ENCODE data around the gene WDR5. TPM values are rescaled to one million over a fixed set of nuclear protein-coding genes. Genes with fewer than 3 reads are reported as not detected.

WDR5 gene
- total and polyA plus RNA-seq, 4 donors: 15.7 to 27.3 (median 21.6) TPM

DNA sequence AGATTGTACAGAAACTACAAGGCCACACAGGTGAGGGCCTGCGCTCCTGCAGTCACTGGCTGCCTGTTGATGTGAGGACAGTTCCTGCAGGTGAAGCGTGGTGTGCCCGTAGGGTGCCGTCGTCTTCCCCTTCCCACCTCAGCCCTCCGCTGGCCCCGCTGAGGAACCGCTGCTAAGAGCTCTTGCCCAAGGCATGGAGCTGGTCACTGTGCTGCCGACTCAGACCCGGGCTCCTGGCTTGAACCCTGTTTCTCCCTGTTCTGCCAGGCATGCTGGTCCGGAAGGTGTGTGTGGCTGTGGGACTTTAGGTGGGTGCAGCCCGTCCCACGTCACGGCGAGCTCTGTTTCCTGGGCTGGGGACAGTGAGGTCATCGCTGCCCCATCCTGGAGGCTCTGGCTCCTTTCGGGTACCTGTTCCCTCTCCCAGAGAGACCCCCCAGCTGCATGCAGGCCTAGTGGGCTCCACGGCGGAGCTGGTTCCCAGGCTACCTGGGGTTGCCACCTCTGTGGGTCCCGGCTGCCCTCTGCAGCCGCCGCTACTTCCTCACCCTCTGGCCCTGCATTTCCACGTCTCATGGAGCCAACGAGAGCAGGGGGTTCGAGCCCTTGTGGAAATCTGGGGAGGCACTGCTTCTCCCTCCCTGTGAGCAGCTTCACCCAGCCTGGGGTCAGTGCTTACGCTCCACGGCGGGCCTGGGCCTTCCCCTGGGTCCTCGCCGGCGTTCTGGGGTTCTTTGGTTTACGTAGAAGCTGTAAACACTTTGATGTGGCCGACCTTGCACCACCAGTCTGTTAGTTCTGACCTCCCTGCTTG is 20.9 kb downstream of the WDR5 start:
- WGBS, 2 donors: 94 to 95% methylated on average over 33 of the region's 33 CpGs
- H3K27ac ChIP-seq (ENCODE audit: low read depth in 1 of 2, low read length in 1 of 2): no peak overlapping the region
- peaks cover 17 to 75% (median 31%) of the 10 kb centered on the region in 4 donors for H3K36me3 ChIP-seq (ENCODE audit: control insufficient read depth in 4 of 4, insufficient read depth in 4 of 4, low read length in 4 of 4)
- no peaks in the 10 kb centered on the region for H3K27me3 ChIP-seq (ENCODE audit: control insufficient read depth in 3 of 3, insufficient read depth in 3 of 3, low read length in 2 of 3)
- H3K9ac ChIP-seq (ENCODE audit: insufficient read depth in 1 of 2, low read length in 2 of 2): no peak overlapping the region
- no peaks in the 10 kb centered on the region for H3K4me1 ChIP-seq (ENCODE audit: control insufficient read depth in 5 of 5, insufficient read depth in 5 of 5, low read length in 5 of 5)
- H3K9me3 ChIP-seq (ENCODE audit: control insufficient read depth in 4 of 4, insufficient read depth in 3 of 4, low read length in 3 of 4): peaks cover 0 to 2% (median 0%) of the 10 kb centered on the region in 4 donors
- DNase-seq (no peak), ATAC-seq (ENCODE audit: insufficient read depth, low FRiP score) (no peak)
- no peak overlapping the region for H3K4me3 ChIP-seq
- TF ChIP-seq, protein P1, sequence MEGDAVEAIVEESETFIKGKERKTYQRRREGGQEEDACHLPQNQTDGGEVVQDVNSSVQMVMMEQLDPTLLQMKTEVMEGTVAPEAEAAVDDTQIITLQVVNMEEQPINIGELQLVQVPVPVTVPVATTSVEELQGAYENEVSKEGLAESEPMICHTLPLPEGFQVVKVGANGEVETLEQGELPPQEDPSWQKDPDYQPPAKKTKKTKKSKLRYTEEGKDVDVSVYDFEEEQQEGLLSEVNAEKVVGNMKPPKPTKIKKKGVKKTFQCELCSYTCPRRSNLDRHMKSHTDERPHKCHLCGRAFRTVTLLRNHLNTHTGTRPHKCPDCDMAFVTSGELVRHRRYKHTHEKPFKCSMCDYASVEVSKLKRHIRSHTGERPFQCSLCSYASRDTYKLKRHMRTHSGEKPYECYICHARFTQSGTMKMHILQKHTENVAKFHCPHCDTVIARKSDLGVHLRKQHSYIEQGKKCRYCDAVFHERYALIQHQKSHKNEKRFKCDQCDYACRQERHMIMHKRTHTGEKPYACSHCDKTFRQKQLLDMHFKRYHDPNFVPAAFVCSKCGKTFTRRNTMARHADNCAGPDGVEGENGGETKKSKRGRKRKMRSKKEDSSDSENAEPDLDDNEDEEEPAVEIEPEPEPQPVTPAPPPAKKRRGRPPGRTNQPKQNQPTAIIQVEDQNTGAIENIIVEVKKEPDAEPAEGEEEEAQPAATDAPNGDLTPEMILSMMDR (IDR thresholded peaks at IDR 0.05; ENCODE audit: control extremely low read depth, extremely low read depth): no peak

DNA sequence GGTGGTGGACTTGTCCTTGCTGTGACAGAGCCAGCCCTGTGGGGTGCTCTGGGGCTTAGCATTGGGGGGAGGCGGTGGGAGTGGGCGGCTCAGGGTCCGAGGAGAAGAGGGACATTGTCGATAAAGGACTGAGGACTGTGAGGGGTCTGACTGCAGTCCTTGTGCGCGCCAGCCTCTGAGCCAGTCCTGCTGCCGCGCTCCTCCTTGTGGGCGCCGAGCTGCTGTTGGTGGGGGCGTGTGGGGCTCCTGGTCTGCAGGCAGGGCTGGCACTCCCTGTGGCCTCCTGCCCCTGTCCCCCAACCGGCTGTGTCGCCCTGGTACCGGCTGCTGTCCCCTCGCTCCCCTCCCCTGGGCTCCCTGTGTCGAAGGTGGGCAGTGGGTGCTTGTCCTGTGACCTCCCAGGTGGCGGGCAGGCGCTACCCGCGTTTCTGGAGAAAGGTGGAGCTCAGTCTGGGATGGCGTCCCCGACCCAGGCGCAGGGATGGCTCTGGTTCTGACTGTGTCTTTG is 21.6 kb downstream of the WDR5 start:
- Histone ChIP-seq H3K9me3 (ENCODE audit: control insufficient read depth in 4 of 4, insufficient read depth in 3 of 4, low read length in 3 of 4) (peaks cover 0 to 2% (median 0%) of the 10 kb centered on the region in 4 donors), H3K36me3 (ENCODE audit: control insufficient read depth in 4 of 4, insufficient read depth in 4 of 4, low read length in 4 of 4) (peaks cover 17 to 68% (median 31%) of the 10 kb centered on the region in 4 donors)
- no peak for DNase-seq

DNA sequence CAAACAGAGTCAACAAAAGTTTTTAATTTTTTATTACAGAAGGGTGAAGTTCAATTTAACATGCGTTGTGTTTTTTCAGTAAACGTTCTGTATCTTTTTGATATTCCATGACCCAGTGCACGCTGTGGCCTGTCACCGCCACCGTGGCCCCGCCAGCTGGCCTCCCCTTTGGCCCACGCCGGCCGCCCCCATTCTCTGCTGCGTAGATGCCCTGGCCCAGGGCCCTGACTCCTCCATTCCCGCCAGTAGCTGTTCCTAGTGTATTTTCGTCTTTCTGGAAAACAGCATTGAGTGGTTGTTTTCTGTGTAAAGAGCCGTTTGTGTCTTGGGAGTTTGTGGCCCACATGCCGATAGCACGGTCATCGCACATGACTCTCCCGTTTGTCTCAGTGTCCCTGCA is 22.4 kb downstream of the WDR5 start:
- no peak for DNase-seq

More for the DNA sequence above, 21.6 kb downstream of the WDR5 start:
- no peak for ATAC-seq (ENCODE audit: insufficient read depth, low FRiP score)
- 95 to 97% methylated on average over 23 of the region's 23 CpGs for WGBS, 2 donors
- no peak overlapping the region for H3K27ac ChIP-seq (ENCODE audit: low read depth in 1 of 2, low read length in 1 of 2)
- no peaks in the 10 kb centered on the region for H3K27me3 ChIP-seq (ENCODE audit: control insufficient read depth in 3 of 3, insufficient read depth in 3 of 3, low read length in 2 of 3)
- H3K4me3 ChIP-seq: no peak overlapping the region
- H3K4me1 ChIP-seq (ENCODE audit: control insufficient read depth in 5 of 5, insufficient read depth in 5 of 5, low read length in 5 of 5): no peaks in the 10 kb centered on the region
- TF ChIP-seq, protein P1 (IDR thresholded peaks at IDR 0.05; ENCODE audit: control extremely low read depth, extremely low read depth): no peak
- H3K9ac ChIP-seq (ENCODE audit: insufficient read depth in 1 of 2, low read length in 2 of 2): no peak overlapping the region

More for the DNA sequence above, 22.4 kb downstream of the WDR5 start:
- no peak for ATAC-seq (ENCODE audit: insufficient read depth, low FRiP score)
- Histone ChIP-seq H3K4me3 (no peak overlapping the region), H3K36me3 (ENCODE audit: control insufficient read depth in 4 of 4, insufficient read depth in 4 of 4, low read length in 4 of 4) (peaks cover 17 to 60% (median 31%) of the 10 kb centered on the region in 4 donors), H3K27ac (ENCODE audit: low read depth in 1 of 2, low read length in 1 of 2) (no peak overlapping the region), H3K4me1 (ENCODE audit: control insufficient read depth in 5 of 5, insufficient read depth in 5 of 5, low read length in 5 of 5) (peaks cover 0 to 5% (median 0%) of the 10 kb centered on the region in 5 donors), H3K9ac (ENCODE audit: insufficient read depth in 1 of 2, low read length in 2 of 2) (no peak overlapping the region), H3K9me3 (ENCODE audit: control insufficient read depth in 4 of 4, insufficient read depth in 3 of 4, low read length in 3 of 4) (peaks cover 0 to 2% (median 0%) of the 10 kb centered on the region in 4 donors), H3K27me3 (ENCODE audit: control insufficient read depth in 3 of 3, insufficient read depth in 3 of 3, low read length in 2 of 3) (no peaks in the 10 kb centered on the region)
- WGBS, 2 donors: 91 to 93% methylated on average over 17 of the region's 17 CpGs
- TF ChIP-seq, protein P1 (IDR thresholded peaks at IDR 0.05; ENCODE audit: control extremely low read depth, extremely low read depth): no peak
